Measurements from ENCODE around the gene AATK.

DNA sequence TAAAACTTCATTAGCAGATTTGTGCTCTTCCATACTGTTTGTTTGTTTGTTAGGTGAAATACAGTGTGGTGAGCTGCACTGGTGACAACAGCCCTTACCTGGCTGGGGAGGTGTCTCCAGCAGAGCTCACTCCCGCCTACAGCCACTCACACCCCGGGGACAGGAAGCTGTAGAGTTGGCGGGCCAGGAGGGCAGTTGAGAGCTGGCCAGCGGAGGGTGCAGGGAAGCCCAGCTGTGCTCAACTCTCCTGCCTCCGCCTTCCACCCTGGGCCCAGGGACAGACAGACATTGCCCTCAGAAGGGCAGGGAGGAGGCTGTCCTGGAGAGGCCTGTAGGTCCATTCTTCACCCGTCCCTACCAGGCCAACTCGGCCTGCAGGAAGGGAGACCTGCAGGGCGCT is 49.3 kb downstream of the AATK start:
- TF ChIP-seq, protein P1, sequence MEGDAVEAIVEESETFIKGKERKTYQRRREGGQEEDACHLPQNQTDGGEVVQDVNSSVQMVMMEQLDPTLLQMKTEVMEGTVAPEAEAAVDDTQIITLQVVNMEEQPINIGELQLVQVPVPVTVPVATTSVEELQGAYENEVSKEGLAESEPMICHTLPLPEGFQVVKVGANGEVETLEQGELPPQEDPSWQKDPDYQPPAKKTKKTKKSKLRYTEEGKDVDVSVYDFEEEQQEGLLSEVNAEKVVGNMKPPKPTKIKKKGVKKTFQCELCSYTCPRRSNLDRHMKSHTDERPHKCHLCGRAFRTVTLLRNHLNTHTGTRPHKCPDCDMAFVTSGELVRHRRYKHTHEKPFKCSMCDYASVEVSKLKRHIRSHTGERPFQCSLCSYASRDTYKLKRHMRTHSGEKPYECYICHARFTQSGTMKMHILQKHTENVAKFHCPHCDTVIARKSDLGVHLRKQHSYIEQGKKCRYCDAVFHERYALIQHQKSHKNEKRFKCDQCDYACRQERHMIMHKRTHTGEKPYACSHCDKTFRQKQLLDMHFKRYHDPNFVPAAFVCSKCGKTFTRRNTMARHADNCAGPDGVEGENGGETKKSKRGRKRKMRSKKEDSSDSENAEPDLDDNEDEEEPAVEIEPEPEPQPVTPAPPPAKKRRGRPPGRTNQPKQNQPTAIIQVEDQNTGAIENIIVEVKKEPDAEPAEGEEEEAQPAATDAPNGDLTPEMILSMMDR (IDR thresholded peaks at IDR 0.05) = no peak
- TF ChIP-seq POLR2A (IDR thresholded peaks at IDR 0.05) = no peak
